GM21447 (cell line): ENCODE measurements around the gene EGFLAM.

Source experiments
- ATAC-seq: cut with Tn5 transposase; IDR thresholded peaks from one replicate; pipeline ENCODE4 v1.9.1; 2021; ENCODE audit not compliant: unreplicated experiment

EGFLAM gene

GRCh38 chr5:38258319-38259061 is at the start of gene EGFLAM:
EGFLAM (plus strand) TSS chr5:38258559; CDS start chr5:38258755, 196 bp downstream.
- no peak for ATAC-seq

- ATAC-seq, result no peak
Measured at GRCh38 chr5:38208782-38209378, 49.5 kb upstream of the EGFLAM start.

DNA sequence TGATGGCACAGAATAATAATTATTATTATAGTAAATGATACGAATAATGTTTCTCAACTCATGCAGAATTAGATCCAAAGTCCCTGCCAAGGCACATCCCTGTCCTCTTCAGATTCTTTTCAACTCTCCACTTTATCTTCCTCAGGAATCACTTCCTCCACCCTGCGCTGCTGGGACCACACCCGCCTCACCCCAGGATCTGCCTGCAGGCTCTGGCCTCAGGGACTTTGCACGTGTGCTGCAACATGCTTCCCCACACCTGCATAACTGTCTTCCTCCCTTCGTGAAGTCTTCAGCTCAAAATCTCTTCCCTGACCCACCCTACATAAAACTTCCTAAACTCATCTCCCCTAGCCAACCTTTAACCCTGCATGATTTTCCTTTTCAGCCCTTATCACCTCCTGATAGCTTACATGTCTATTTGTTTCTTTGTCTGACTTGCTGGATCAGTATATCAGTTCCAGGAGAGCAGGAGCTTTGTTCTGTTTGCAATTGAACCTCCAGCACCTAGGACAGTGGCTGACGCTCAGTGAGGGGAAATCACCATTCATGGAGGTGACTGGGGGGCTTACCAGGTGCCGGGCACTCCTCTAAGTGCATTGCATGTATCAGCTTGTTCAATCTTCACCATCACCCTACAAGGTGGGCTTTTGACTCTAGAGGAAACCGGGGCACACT is 47.5 kb upstream of the EGFLAM start:
- ATAC-seq, result no peak

GRCh38 chr5:38211354-38211710 is 47.0 kb upstream of the EGFLAM start:
- ATAC-seq, result no peak

DNA sequence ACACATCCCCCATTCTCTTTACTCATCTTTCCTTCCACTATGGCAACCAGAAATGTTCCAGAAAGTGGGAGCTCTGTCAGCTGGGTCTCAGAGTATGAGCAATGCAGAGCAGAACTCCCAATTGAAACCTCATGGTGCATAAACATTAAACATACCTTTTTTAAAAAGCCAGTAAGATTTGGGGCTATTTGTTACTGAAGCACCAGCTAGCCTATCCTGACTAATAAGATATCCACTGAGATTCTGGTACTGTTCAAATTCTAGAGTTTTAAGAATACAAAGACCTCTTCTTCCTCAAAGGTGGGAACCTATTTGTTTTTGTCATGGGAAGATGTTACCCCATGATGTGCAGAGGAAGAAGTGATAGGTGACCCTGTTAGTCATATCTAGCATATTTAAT is 46.1 kb upstream of the EGFLAM start:
- ATAC-seq, result no peak

GRCh38 chr5:38226091-38226490 is 32.3 kb upstream of the EGFLAM start:
- no peak for ATAC-seq

DNA sequence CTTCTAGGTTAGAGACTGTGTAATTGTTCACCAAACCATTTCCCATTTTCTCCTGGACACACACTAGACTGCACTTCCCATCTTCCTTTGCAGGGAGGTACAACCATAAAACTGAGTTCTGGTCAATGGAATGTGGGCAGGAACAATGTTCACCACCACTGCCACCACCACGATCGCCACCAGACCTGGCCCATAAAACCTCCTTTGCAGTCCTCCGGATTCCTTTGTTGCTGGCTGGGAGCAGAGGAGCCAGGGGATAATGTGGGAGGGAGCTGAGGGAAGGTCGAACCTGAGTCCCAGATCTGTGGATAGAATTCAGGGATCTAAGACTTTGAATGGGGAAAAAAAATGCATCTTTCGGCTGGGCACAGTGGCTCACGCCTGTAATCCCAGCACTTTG is 29.4 kb upstream of the EGFLAM start:
- no peak for ATAC-seq

- ATAC-seq, result no peak
Measured at GRCh38 chr5:38234737-38235136, 23.6 kb upstream of the EGFLAM start.

GRCh38 chr5:38237681-38238080 is 20.7 kb upstream of the EGFLAM start:
- ATAC-seq, result no peak

DNA sequence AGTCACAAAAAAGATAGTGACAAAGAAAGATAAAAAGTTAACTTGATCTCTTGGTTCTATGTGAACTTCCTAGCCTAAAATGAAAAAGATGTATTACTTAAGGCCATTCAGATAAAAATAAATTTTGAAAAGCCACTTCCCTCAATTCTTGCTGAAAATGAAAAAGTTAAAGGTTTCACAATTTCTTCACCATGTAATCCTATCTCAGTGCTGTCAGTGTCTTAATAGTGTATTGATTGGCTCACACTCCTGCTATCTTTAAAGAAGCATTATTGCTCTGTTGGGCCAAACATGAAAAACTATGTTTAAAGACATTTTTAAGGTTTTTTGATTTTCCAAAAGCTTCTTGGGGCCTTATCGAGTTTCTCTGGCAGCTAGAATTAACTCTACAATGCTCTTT is 18.1 kb upstream of the EGFLAM start:
- no peak for ATAC-seq

GRCh38 chr5:38241655-38242054 is 16.7 kb upstream of the EGFLAM start:
- no peak for ATAC-seq

GRCh38 chr5:38245307-38245706 is 13.1 kb upstream of the EGFLAM start:
- no peak for ATAC-seq

DNA sequence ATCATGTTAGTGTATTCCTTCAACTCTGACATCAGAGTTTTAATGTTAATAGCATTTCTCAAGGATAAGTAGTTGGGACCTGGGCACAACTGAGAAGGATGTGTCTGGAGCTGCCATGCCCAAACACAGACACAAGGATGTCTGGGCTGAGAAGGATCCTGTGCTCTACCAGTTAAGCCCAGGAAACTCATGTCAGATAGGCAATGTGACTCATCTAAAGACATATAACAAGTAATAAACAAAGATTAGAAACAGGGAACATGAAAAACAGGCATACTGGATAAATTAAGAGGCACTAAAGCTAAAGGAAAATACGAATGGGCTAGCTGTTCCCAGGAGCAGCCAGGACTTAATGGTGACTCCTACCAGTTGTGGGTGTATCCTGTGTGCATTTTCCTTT is 9.1 kb upstream of the EGFLAM start:
- no peak for ATAC-seq

DNA sequence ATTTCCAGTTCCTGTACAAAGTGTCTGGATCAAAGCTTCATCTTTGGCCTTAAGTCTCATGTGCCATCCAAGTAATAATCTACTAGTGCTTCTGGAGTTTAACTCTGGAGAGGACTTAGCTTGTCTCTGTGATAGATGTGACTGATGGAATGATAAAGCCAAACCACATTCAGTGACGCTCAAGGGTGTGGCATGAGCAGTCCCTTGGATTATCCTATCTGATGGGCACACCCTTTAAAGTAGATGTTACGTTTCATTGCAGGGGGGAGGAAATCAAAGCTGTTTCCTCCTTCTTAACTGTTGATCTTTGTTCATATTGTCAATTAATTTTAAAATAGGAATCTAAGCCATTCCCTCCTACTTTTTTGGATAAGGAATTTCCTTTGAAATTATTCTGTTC is 8.5 kb upstream of the EGFLAM start:
- ATAC-seq, result no peak

DNA sequence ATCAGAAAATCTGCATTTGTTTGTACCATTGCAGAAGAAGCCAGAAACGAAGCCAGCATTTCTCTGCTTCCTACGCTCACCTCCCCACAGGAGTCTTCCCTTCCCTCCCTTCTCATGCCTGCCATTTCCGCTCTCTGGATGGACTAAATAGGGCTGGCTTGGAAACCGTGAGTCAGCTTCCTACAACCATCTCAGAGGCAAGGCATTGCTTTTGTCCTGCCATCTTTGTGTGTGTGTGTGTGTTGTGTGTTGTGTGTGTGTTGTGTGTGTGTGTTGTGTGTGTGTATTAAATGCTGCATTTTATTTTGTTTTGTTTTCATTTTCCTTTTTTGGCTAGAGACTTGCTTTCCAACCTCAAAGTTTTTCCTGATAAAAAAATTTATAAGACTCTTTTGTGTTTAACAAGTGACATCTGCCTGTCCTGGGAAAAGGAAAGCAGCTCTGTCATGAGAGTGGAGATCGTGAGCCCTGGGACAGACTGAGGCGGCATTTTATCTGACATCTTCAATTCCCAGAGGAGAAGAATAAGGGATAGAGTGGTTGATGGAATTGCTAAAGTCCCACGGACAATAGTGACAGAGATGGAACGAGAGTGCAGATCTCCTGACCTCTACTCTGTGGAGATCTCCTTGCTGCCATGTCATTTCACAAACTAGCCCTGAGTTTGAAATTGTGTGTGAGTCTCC is 7.5 kb upstream of the EGFLAM start:
- ATAC-seq, result no peak

DNA sequence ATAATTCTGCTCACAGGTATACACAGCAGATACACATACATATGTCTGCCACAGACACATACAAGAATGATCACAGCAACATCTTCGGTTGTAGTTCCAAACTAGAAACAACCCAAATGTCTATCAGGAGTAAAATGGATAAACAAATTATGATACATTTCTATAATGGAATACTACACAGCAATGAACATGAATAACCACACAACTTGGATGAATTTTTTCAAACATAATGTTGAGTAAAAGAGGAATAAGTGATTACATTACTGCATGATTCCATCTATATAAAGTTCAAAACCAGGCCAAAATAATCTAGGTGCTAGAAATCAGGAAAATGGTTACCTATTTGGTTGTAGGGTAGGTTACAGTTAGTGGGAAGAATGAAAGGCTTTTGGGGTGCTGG is 4.6 kb upstream of the EGFLAM start:
- no peak for ATAC-seq

DNA sequence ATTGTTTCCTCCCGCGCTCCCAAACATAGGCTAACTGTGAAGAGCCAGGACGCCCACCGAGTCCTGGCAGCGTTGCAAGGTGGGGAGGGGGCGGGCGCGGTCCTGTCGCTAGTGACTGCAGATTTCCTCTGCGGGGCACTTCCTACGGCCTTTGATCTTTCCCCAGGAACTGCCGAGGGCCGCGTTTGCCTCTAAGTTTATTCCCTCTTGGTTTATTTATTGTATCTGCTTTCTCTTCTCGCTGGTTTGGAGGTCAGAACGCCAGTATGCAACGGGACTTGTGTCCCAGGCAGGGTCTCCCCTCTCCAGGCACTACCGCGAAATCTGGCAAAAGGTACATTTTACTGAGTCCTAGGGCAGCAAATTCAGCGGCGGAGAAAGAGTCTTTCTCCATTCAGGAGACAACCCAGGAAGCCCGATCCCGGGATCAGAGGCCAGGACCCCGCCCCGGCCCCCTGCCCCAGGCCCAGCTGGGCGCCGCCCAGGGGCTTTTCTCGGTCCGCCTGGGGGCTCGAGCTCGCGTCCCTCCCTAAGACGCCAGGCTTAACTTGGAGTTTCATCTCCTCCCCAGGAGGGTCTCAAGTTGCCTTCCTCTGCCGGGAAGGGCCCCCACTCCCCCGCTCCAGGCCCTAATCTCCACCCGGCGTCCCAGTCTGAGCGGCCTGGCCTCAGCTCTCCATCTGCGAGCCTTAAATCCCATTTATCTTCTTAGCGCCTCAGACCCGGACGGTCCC is 884 bp upstream of the EGFLAM start:
- ATAC-seq, result no peak

- ATAC-seq, result no peak
Measured at GRCh38 chr5:38258042-38258318, 379 bp upstream of the EGFLAM start.

DNA sequence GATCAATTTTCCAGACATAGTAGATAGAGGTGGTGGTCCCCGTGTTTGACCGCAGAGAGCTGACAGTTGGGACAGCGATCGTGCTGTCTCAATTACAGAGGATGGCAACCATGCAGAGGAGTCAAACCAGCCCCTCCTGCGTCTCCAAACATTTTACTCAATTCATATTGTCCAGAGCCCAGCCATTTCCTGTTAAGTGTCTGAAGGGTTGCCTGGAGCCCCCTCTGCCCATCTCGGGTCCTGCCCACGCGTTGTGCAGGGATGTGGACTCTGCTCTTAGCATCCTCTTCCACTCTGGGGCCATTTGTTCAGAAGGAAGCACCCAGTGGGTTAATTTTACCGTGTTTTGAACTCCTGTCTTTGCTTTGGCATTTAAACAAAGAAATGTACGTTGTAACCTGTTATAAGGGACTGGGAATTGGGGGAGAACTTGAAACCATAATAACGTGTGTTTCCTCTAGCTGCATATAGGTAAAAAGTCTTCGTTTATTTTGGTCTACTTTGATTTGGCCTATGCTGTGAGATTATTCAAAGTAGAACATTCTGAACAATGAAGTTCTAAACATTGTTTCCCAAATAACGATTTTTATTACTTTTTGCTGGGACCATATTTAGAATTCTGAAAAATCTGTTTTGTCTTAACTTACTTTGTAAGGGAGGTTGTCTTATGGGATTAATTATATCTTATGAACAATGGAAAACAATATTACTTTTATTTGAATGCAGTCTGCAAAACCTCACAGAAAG is 876 bp downstream of the EGFLAM start:
- ATAC-seq, result no peak

- no peak for ATAC-seq
Measured at GRCh38 chr5:38259809-38260160, 1.4 kb downstream of the EGFLAM start.

GRCh38 chr5:38263983-38264382 is 5.6 kb downstream of the EGFLAM start:
- ATAC-seq, result no peak
